Measurements from ENCODE around the gene TBCD.

- TF ChIP-seq CTCF (IDR thresholded peaks at IDR 0.05; ENCODE audit: low read depth, low read length) (no peak), EZH2phosphoT487 (IDR thresholded peaks at IDR 0.05; ENCODE audit: low read depth) (no peak)
These were observed 49.5 kb upstream of the TBCD start for GRCh38 chr17:82702231-82702927.

All from OCI-LY3 (cell line).